Measurements from ENCODE around the gene TTC9.

TTC9 gene

GRCh38 chr14:70624972-70625371, 16.7 kb upstream of the TTC9 start:
- no peak overlapping the region for H3K4me3 ChIP-seq (ENCODE audit: low read depth, low read length)
- no peak for TF ChIP-seq CTCF (IDR thresholded peaks at IDR 0.05; ENCODE audit: borderline replicate concordance, insufficient read depth, low read depth, low read length)

DNA sequence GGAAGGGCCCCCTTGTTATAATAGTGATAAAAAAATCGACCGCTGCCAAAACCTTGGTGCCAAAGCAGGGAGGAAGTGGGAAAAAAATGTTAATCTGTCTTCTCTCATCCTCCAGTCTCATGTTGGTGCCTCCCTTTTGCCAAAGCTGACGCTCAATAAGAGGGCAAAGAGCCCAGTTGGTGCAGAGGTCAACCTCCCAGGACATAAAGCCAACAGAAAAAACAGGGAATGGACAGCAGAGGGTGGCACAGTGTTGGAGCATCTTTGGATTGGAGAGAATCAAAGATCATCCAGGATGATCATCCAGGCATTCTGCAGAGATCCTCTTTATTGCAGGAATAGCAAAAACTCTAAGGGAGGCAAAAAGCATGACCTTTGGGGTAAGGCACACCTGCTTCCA, 9.8 kb upstream of the TTC9 start:
- no peak overlapping the region for H3K4me3 ChIP-seq (ENCODE audit: low read depth, low read length)
- TF ChIP-seq CTCF (IDR thresholded peaks at IDR 0.05; ENCODE audit: borderline replicate concordance, insufficient read depth, low read depth, low read length): no peak

GRCh38 chr14:70635971-70636595, 5.6 kb upstream of the TTC9 start:
- TF ChIP-seq CTCF (IDR thresholded peaks at IDR 0.05; ENCODE audit: borderline replicate concordance, insufficient read depth, low read depth, low read length): no peak
- H3K4me3 ChIP-seq (ENCODE audit: low read depth, low read length): no peak overlapping the region

DNA sequence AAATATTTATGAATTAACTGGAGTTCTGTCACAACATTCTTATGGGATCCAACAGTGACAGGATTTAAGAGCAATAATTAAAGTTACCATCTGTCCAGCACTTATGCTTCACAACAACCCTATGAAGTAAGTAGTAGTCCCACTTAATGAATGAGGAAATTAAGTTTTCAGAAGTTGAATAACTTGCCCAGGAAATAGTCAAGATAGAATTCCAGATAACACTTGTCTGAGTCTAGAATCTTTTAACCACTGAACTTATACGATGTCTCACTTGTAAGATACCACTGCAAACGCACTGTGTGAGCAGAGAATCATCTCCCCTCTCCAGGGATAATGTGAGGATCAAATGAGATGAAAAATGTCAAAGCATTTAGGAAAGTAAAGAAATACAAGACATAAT, 3.3 kb upstream of the TTC9 start:
- no peak overlapping the region for H3K4me3 ChIP-seq (ENCODE audit: low read depth, low read length)
- no peak for TF ChIP-seq CTCF (IDR thresholded peaks at IDR 0.05; ENCODE audit: borderline replicate concordance, insufficient read depth, low read depth, low read length)

GRCh38 chr14:70640938-70641547, 673 bp upstream of the TTC9 start:
- H3K4me3 ChIP-seq (ENCODE audit: low read depth, low read length): peak overlapping the region; percentile 59

DNA sequence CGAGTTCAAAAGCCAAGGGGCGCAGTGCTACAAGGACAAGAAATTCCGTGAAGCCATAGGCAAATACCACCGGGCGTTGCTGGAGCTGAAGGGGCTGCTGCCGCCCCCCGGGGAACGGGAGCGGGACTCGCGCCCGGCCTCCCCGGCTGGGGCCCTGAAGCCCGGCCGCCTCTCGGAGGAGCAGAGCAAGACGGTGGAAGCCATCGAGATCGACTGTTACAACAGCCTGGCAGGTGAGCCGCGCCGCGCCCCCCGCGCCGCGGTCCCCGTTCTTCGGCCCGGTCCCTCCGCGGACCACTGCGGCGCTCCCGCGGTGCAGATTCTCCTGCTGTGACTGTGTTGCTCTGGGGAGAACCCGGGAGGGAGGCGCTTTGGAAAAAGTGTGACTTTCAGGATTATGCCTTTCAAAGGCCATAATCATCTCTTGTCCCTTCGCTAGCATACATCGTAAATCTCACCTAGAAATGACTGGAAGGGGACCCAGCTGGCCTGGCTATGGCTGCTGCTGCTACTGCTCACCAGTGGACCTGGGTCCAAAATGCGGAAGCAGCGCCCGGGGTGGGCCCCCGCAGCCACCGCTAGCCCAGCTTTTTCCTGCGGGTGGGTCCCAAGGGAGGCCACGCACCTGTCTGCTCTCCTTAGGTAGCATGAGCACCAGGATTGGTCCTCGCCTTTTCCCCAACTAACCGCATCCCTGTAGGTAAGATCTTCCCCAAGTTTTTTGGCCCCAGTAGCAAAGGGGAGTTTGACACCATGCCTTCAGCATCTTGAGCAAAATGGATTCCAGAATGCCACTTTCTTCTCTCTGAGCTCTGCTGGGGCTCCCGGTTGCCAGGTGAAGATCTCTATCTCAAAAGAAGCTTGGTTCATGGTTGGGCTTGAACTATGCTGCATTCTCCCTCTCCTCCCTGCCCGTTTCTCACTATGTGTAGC, 853 bp downstream of the TTC9 start:
- H3K4me3 ChIP-seq (ENCODE audit: low read depth, low read length): peak overlapping the region; percentile 59
- no peak for TF ChIP-seq CTCF (IDR thresholded peaks at IDR 0.05; ENCODE audit: borderline replicate concordance, insufficient read depth, low read depth, low read length)

More at GRCh38 chr14:70640938-70641547, 673 bp upstream of the TTC9 start:
- TF ChIP-seq CTCF (IDR thresholded peaks at IDR 0.05; ENCODE audit: borderline replicate concordance, insufficient read depth, low read depth, low read length): 0 out of 2 replicates have a peak, but pooled peaks have one; percentile 3

Measured in GM12875 (cell line).